HepG2 (cell line): ENCODE results near the gene RABL6. TPM values are rescaled to one million over a fixed set of nuclear protein-coding genes. Genes with fewer than 3 reads are reported as not detected.

Source experiments
- ATAC-seq: fragments of 200-7000 bp; cut with Tn5 transposase; 3 replicates; pipeline ENCODE4 v1.9.1; 2020; ENCODE audit warnings: mild to moderate bottlenecking, moderate library complexity
- BruUV-seq: library from RNA; stranded (reverse); fragments of 400-500 nt; replicated peaks from 2 replicates; lab custom pipeline; 2021; lab: Mats Ljungman, UMichigan
- CTCF ChIA-PET: fragments of 300-600 bp; formaldehyde crosslinking; extraction: SDS; loops from one replicate; lab custom pipeline; 2021; ENCODE audit warnings: low total read pairs, inconsistent platforms, low intra/inter-chr PET ratio; lab: Yijun Ruan, JAX
- POLR2A ChIA-PET: fragments of 350-600 bp; sonication (Branson Sonifier 250); formaldehyde crosslinking; loops from one replicate; lab custom pipeline; 2020; ENCODE audit warnings: antibody characterized with exemption, inconsistent platforms; lab: Yijun Ruan, JAX
- DNase-seq: peaks from one replicate; pipeline ENCODE4 v3.0.0-alpha.2; 2015; ENCODE audit warnings: low spot score
- FAIRE-seq: peaks from 3 replicates; lab custom pipeline; 2011; peaks lifted over from hg19 to GRCh38; lab: Jason Lieb, UNC
- H2AFZ ChIP-seq: one replicate; pipeline ENCODE4 v1.6.1; 2011; ENCODE audit warnings: low read length, inconsistent platforms
- H3K27ac ChIP-seq: fragments of 300-600 bp; 3 replicates; pipeline ENCODE4 v1.8.0; 2011; ENCODE audit warnings: mixed run types, mild to moderate bottlenecking, mixed read lengths, low read length, inconsistent platforms; ENCODE audit not compliant: insufficient read depth; ENCODE audit errors: extremely low read length
- H3K27me3 ChIP-seq, 2 experiments: fragments of 200-600 bp in 1 of 2; 2 replicates in 1 of 2; 3 replicates in 1 of 2; pipeline versions ENCODE4 v1.6.0 to v1.8.0; 2011; ENCODE audit warnings: low read length in 2 of 2, mild to moderate bottlenecking in 2 of 2, moderate library complexity in 2 of 2, inconsistent platforms in 1 of 2; ENCODE audit not compliant: insufficient read depth in 2 of 2, control insufficient read depth in 1 of 2
- H3K36me3 ChIP-seq, 2 experiments: fragments of 200-600 bp in 1 of 2; replicated peaks in 1 of 2; 2 replicates in 1 of 2; 3 replicates in 1 of 2; pipeline versions ENCODE4 v1.5.1 to v1.8.0; 2011; ENCODE audit warnings: low read length in 2 of 2, inconsistent platforms in 1 of 2; ENCODE audit not compliant: insufficient read depth in 2 of 2, control insufficient read depth in 1 of 2
- H3K4me1 ChIP-seq: 2 replicates; pipeline ENCODE4 v1.5.1; 2012; ENCODE audit warnings: low read length, inconsistent platforms; ENCODE audit not compliant: insufficient read depth
- H3K4me2 ChIP-seq: 2 replicates; pipeline ENCODE4 v1.6.0; 2011; ENCODE audit warnings: low read depth, low read length, inconsistent platforms
- H3K4me3 ChIP-seq, 3 experiments: fragments of 200-600 bp in 1 of 3; sonication (generic), shearing (Covaris generic) in 1 of 3; replicated peaks in 1 of 3; 2 replicates each; pipeline ENCODE4 v1.5.1; 2011 to 2016; ENCODE audit warnings: low read length in 3 of 3, inconsistent platforms in 2 of 3, low read depth in 2 of 3, mild to moderate bottlenecking in 2 of 3, control low read depth in 1 of 3, mixed read lengths in 1 of 3; ENCODE audit not compliant: insufficient read depth in 1 of 3
- H3K79me2 ChIP-seq: one replicate; pipeline ENCODE4 v1.6.1; 2011; ENCODE audit warnings: low read length, inconsistent platforms; ENCODE audit not compliant: insufficient read depth
- H3K9ac ChIP-seq: 2 replicates; pipeline ENCODE4 v1.6.0; 2011; ENCODE audit warnings: mild to moderate bottlenecking, low read depth, low read length, inconsistent platforms; ENCODE audit not compliant: insufficient read depth
- H3K9me3 ChIP-seq: 2 replicates; pipeline ENCODE4 v1.5.1; 2012; ENCODE audit warnings: mild to moderate bottlenecking, low read length
- H4K20me1 ChIP-seq: 2 replicates; pipeline ENCODE4 v1.6.0; 2011; ENCODE audit warnings: inconsistent platforms, mild to moderate bottlenecking, low read length, moderate library complexity; ENCODE audit not compliant: insufficient read depth
- CENPT ChIP-seq: sonication (generic); formaldehyde crosslinking; IDR thresholded peaks from 2 replicates; pipeline ENCODE4 v1.8.0; 2022; ENCODE audit warnings: low read depth, mild to moderate bottlenecking, moderate library complexity, missing genetic modification reagents
- ELF3 ChIP-seq: IDR thresholded peaks from 2 replicates; pipeline ENCODE4 v1.6.1; 2016; ENCODE audit warnings: missing genetic modification reagents, missing compliant biosample characterization
- ERF ChIP-seq: IDR thresholded peaks from 2 replicates; pipeline ENCODE4 v1.6.1; 2018; ENCODE audit warnings: missing biosample characterization, missing genetic modification reagents
- HDAC2 ChIP-seq: sonication (generic); formaldehyde crosslinking; IDR thresholded peaks from 2 replicates; pipeline ENCODE4 v1.4.0; 2020; ENCODE audit warnings: missing genetic modification reagents
- MTF1 ChIP-seq: sonication (generic); formaldehyde crosslinking; IDR thresholded peaks from 2 replicates; pipeline ENCODE4 v1.5.0; 2020; ENCODE audit warnings: missing genetic modification reagents
- RORA ChIP-seq: sonication (generic); formaldehyde crosslinking; IDR thresholded peaks from 2 replicates; pipeline ENCODE4 v1.5.0; 2020; ENCODE audit warnings: mild to moderate bottlenecking, missing genetic modification reagents, moderate library complexity
- RXRA ChIP-seq: sonication (generic); formaldehyde crosslinking; IDR thresholded peaks from 2 replicates; pipeline ENCODE4 v1.5.1; 2020; ENCODE audit warnings: missing genetic modification reagents
- SNAPC2 ChIP-seq: sonication (generic); formaldehyde crosslinking; IDR thresholded peaks from 2 replicates; pipeline ENCODE4 v1.8.1; 2022; ENCODE audit warnings: mild to moderate bottlenecking, missing genetic modification reagents
- ZBTB25 ChIP-seq: IDR thresholded peaks from 2 replicates; pipeline ENCODE4 v1.6.1; 2018; ENCODE audit warnings: missing genetic modification reagents
- ZBTB49 ChIP-seq: sonication (generic); formaldehyde crosslinking; IDR thresholded peaks from 2 replicates; pipeline ENCODE4 v1.4.0; 2020; ENCODE audit warnings: missing genetic modification reagents, borderline replicate concordance
- ZNF296 ChIP-seq: sonication (generic); formaldehyde crosslinking; conservative IDR thresholded peaks from 2 replicates; pipeline ENCODE4 v1.5.0; 2020; ENCODE audit warnings: mild to moderate bottlenecking, missing genetic modification reagents
- ZNF670 ChIP-seq: sonication (generic); formaldehyde crosslinking; IDR thresholded peaks from 2 replicates; pipeline ENCODE4 v1.8.0; 2022; ENCODE audit warnings: mild to moderate bottlenecking, missing genetic modification reagents, borderline replicate concordance
- ZNF747 ChIP-seq: sonication (generic); formaldehyde crosslinking; IDR thresholded peaks from 2 replicates; pipeline ENCODE4 v1.8.1; 2023; ENCODE audit warnings: missing genetic modification reagents, mild to moderate bottlenecking, borderline replicate concordance
- WGBS: methylation state at CpG from one replicate; pipeline ENCODE4 v1.1.6; 2017; ENCODE audit warnings: low lambda C conversion rate; 5-methylcytosine and 5-hydroxymethylcytosine counted together
- in situ Hi-C: cut with HindIII; loops from 2 replicates; pipeline ENCODE4 v1.10.0; 2017; ENCODE audit warnings: low pct_unique_long_range_greater_than_20kb; ENCODE audit not compliant: extremely low pct_ligation_motif_present
- intact Hi-C: fragments of 100-400 bp; cut with micrococcal nuclease; formaldehyde crosslinking; loops from one replicate; pipeline ENCODE4 v1.10.0; 2022; ENCODE audit not compliant: unreplicated experiment
- polyA plus RNA-seq, 8 experiments: library from polyadenylated mRNA; depleted of rRNA in 3 of 8; stranded (reverse) in 7 of 8; unstranded in 1 of 8; fragments of >200 nt; fragmentation: Illumina TruSeq in 4 of 8; extraction: Trizol in 4 of 8; gene quantifications; 2 replicates each; pipeline versions ENCODE4 v1.2.1 to v1.2.3, GENCODE V29; 2011 to 2016; ENCODE audit warnings: low read depth in 4 of 8, missing spikeins in 1 of 8, mixed read lengths in 1 of 8; ENCODE audit not compliant: insufficient read depth in 1 of 8
- total RNA-seq, 5 experiments: library from RNA; depleted of rRNA; stranded (reverse); fragments of >200 nt; fragmentation: Illumina TruSeq; extraction: Trizol; gene quantifications; 2 replicates each; pipeline ENCODE4 v1.2.3, GENCODE V29; 2016; ENCODE audit warnings: low read depth in 1 of 5
- TF ChIP-seq, protein P1 (sequence below): sonication (generic); formaldehyde crosslinking; conservative IDR thresholded peaks from 2 replicates; pipeline ENCODE4 v1.4.0; 2020; ENCODE audit warnings: missing genetic modification reagents
- TF ChIP-seq, protein P2 (sequence below): IDR thresholded peaks from 2 replicates; pipeline ENCODE4 v1.6.1; 2016; ENCODE audit warnings: missing genetic modification reagents, missing compliant biosample characterization

The RABL6 gene
- total and polyA plus RNA-seq, 2 of the 13 experiments (the other 11 are each of a cell fraction or from before 2014, with no cell fraction given) = 81.5 to 125 TPM

- Histone ChIP-seq H3K4me1 (peaks cover 82% of the 10 kb centered on the region), H3K4me2 (peak overlapping the region; percentile 91), H3K79me2 (peaks cover 15% of the 10 kb centered on the region), H3K27me3 (no peaks in the 10 kb centered on the region; a peak in 1 of 5 replicates), H2AFZ (no peak overlapping the region), H3K9ac (peak overlapping the region; percentile 67), H3K4me3 (peak overlapping the region; percentile 57 to 67 (median 65)), H3K27ac (peak overlapping the region; percentile 91), H4K20me1 (no peaks in the 10 kb centered on the region), H3K9me3 (no peaks in the 10 kb centered on the region), H3K36me3 (0 out of 5 replicates have a peak, but pooled peaks cover 0 to 3% of the 10 kb centered on the region in 2 experiments)
- 3% methylated on average over 17 of the region's 21 CpGs for WGBS
- ChIA-PET POLR2A (interaction anchor here (0.6 to 1.9 kb wide), 7 partner anchors 10 to 248 kb away, joined by 3 to 9 read pairs (median 4); partner anchors contain the start of gene FBXW5), CTCF (interaction anchor here (1.6 kb wide), 1 partner anchor 247 kb away, joined by 10 read pairs; no protein-coding TSS in a partner anchor)
- ATAC-seq (peak; percentile 27), FAIRE-seq (peak; percentile 48), DNase-seq (peak; percentile 81)
- in situ Hi-C loops (no loop called here), intact Hi-C loops (loop anchor here (1.0 to 10.0 kb wide), 4 partner anchors 59 to 247 kb away; partner anchors contain the start of genes PHPT1 and TRAF2)
- no TSS peak for BruUV-seq
- TF ChIP-seq MTF1 (CRISPR knock-in tag) (no peak), SNAPC2 (CRISPR knock-in tag) (0 out of 2 replicates have a peak, but pooled peaks have one; percentile 39), ELF3 (no peak), ZNF670 (CRISPR knock-in tag) (no peak), RXRA (CRISPR knock-in tag) (no peak), ZNF296 (CRISPR knock-in tag) (no peak), HDAC2 (CRISPR knock-in tag) (peak; percentile 25; the same call in 1 of the 2 replicates), ZNF747 (CRISPR knock-in tag) (no peak), ERF (CRISPR knock-in tag) (peak; percentile 33; the same call in 1 of the 2 replicates), CENPT (no peak), RORA (CRISPR knock-in tag) (no peak), ZBTB25 (CRISPR knock-in tag) (no peak), ZBTB49 (no peak)
- TF ChIP-seq, protein P1, sequence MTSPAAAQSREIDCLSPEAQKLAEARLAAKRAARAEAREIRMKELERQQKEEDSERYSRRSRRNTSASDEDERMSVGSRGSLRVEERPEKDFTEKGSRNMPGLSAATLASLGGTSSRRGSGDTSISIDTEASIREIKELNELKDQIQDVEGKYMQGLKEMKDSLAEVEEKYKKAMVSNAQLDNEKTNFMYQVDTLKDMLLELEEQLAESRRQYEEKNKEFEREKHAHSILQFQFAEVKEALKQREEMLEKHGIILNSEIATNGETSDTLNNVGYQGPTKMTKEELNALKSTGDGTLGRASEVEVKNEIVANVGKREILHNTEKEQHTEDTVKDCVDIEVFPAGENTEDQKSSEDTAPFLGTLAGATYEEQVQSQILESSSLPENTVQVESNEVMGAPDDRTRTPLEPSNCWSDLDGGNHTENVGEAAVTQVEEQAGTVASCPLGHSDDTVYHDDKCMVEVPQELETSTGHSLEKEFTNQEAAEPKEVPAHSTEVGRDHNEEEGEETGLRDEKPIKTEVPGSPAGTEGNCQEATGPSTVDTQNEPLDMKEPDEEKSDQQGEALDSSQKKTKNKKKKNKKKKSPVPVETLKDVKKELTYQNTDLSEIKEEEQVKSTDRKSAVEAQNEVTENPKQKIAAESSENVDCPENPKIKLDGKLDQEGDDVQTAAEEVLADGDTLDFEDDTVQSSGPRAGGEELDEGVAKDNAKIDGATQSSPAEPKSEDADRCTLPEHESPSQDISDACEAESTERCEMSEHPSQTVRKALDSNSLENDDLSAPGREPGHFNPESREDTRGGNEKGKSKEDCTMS = no peak
- TF ChIP-seq, protein P2, sequence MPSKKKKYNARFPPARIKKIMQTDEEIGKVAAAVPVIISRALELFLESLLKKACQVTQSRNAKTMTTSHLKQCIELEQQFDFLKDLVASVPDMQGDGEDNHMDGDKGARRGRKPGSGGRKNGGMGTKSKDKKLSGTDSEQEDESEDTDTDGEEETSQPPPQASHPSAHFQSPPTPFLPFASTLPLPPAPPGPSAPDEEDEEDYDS (CRISPR knock-in tag) = no peak; the same call in none of the 2 replicates
These were observed 19.9 kb upstream of the RABL6 start for GRCh38 chr9:136787690-136788400.
